Fibroblast of villous mesenchyme (primary cell): ENCODE results near the gene BPGM. TPM values are rescaled to one million over a fixed set of nuclear protein-coding genes. Genes with fewer than 3 reads are reported as not detected.

Experiments
- DNase-seq: peaks from one replicate; pipeline ENCODE4 v3.0.0-alpha.2; 2010; ENCODE audit warnings: low read depth
- H3K4me3 ChIP-seq: 2 replicates; pipeline ENCODE4 v1.5.1; 2011; ENCODE audit warnings: low read depth, mild to moderate bottlenecking, low read length
- CTCF ChIP-seq: IDR thresholded peaks from 2 replicates; pipeline ENCODE4 v1.5.1; 2012; ENCODE audit warnings: low read depth, mild to moderate bottlenecking, low read length; ENCODE audit not compliant: insufficient read depth
- total RNA-seq: library from RNA; depleted of rRNA; stranded (reverse); fragments of >200 nt; gene quantifications from 2 replicates; pipeline ENCODE4 v1.2.3, GENCODE V29; 2012

BPGM gene
- total RNA-seq, 1 donor, result 59.2 TPM

GRCh38 chr7:134722786-134723322 lies 76.2 kb downstream of the BPGM start:
- TF ChIP-seq CTCF, result no peak
- DNase-seq, result peak; percentile 42
- no peak overlapping the region for H3K4me3 ChIP-seq

- no peak overlapping the region for H3K4me3 ChIP-seq
- peak; percentile 36 for DNase-seq
- TF ChIP-seq CTCF, result no peak
These were observed 77.2 kb downstream of the BPGM start for GRCh38 chr7:134723892-134724291.

GRCh38 chr7:134724606-134725005 lies 78.0 kb downstream of the BPGM start:
- no peak overlapping the region for H3K4me3 ChIP-seq
- peak; percentile 75 for DNase-seq
- peak; percentile 78 for TF ChIP-seq CTCF

- no peak for TF ChIP-seq CTCF
- no peak overlapping the region for H3K4me3 ChIP-seq
- DNase-seq, result peak; percentile 58
These were observed 79.9 kb downstream of the BPGM start for GRCh38 chr7:134726581-134726980.

GRCh38 chr7:134727711-134728110 lies 81.1 kb downstream of the BPGM start:
- DNase-seq, result no peak
- no peak for TF ChIP-seq CTCF
- H3K4me3 ChIP-seq, result no peak overlapping the region

Other genes starting within 250 kb of the BPGM start
- gene AKR1B1, start 187.8 kb upstream of the BPGM start, total RNA-seq, result 102 and 542 TPM in 2 replicates
- gene AKR1B10, start 119.3 kb upstream of the BPGM start, total RNA-seq, result under 0.01 and 0.43 TPM in 2 replicates
- gene AKR1B15, start 97.7 kb upstream of the BPGM start, total RNA-seq, result not detected in 2 replicates
- 1,676 and 3,507 TPM in 2 replicates for gene CALD1, start 132.8 kb downstream of the BPGM start, total RNA-seq